GM19193 (cell line): ENCODE measurements around the gene LGALS3.

Source experiments
- POLR2A ChIP-seq: IDR thresholded peaks from 4 replicates; pipeline ENCODE4 v1.6.1; 2011; ENCODE audit not compliant: insufficient read depth, insufficient read length; ENCODE audit errors: extremely low read depth

Gene LGALS3

GRCh38 chr14:55138091-55138490, 9.0 kb downstream of the LGALS3 start:
- TF ChIP-seq POLR2A = no peak

DNA sequence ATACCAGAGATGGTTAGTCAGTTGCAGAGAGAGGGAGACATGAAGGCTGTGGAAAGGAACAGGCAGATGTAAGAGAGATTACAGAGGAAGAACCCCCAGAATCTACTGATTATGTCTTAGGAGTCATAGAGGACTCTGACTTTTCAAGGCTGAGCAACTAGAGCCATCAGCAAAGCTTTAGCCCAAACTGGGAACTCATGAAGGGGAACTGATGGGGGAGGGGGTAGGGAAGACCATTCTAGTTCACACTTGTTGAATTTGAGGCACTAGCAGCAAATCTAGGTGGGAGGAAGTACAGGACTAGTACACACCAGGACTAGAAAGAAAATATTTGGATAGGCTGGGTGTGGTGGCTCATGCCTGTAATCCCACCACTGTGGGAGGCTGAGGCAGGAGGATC, 10.1 kb downstream of the LGALS3 start:
- no peak for TF ChIP-seq POLR2A

DNA sequence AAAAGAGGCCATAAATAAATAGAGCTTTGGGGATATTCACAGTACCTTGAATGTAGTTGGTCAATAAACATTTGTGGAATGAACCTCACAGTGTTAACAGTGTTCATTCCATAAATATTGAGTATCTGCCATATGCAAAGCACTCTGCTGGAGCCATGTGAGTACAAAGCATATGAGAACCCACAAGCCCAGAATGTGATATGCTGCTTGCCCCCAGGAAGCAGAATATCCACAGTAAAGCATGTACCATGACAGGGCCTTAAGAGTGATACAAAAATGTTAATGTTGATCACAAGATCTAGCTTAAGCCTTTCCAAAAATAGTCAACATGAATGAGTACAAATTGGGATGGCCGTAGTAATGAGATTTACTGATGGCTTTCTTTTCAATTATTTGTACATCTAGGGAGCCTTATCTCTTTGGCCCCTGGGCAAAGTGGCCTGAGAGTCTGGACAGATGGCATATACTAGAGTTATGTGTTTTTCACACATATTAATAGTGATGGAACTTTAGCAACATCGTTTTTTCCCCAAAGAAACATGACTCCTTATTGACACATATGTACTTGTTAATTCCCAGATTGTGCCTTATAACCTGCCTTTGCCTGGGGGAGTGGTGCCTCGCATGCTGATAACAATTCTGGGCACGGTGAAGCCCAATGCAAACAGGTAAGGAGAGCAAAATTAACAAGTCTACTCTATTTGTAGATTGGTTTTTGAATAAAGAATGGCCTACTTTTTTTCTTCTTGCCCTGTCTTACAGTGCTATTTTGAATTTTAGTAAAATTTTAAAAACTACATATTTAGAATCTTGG, 10.9 kb downstream of the LGALS3 start:
- no peak for TF ChIP-seq POLR2A

- TF ChIP-seq POLR2A = no peak
Measured at GRCh38 chr14:55141825-55142224, 12.8 kb downstream of the LGALS3 start.

GRCh38 chr14:55142466-55142865, 13.4 kb downstream of the LGALS3 start:
- TF ChIP-seq POLR2A = no peak

DNA sequence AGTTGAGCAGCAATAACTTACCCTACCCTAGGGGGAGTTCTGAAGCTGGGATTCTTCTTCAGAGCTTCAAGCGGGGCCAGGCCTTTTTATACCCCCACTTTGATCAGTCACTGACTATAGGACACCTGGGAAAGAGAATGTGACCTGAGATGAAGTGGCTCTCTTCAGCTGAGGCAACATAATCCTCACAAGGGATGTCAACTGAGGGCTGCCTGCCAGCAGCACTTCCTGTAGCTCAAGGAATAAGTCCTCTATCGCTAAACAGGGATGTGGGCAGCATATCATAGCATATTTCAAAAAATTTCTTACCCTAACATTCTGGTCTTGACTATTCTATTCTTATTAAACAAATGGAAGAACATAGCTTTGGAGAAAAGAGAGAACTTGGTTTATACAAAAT, 17.4 kb downstream of the LGALS3 start:
- no peak for TF ChIP-seq POLR2A

- no peak for TF ChIP-seq POLR2A
Measured at GRCh38 chr14:55151601-55152000, 22.5 kb downstream of the LGALS3 start.

GRCh38 chr14:55152052-55152753, 23.2 kb downstream of the LGALS3 start:
- no peak for TF ChIP-seq POLR2A

- TF ChIP-seq POLR2A = no peak
Measured at GRCh38 chr14:55153951-55154350, 24.9 kb downstream of the LGALS3 start.

DNA sequence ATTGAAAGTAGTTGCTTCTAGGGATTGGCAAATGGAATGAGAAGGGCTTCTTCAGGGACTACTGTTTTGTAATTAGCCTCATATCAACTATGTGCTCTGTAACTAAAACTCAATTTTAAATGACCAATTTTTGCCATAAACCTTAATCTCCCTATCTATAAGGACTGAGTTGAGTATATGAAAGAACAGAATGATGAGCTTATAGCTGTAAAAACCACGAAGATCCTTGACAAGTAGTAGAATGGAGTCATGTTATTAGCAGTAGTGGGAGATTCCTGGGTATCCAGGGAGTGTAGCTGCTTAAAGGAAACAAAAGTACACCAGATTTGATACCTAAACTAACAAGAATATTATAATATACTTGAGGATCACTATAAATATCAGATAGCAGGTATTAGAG, 28.0 kb downstream of the LGALS3 start:
- no peak for TF ChIP-seq POLR2A

DNA sequence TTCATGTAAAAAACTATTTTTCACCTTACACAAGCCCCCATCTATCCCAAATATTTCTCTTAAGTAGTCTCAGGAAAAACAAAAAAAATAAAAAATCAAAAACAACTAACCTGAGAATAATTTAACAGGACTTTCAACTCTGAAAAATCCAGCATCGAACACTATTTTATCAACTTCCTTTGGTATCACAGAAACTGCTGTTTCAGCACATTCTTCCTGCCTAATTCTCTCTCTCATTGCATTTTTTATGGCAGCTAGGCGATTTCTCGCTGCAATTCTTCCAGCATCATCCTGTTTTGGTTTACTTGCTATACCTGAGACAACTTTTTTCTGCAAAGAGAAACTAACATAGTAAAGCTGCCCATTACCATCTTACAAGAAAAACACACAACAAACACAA, 29.4 kb downstream of the LGALS3 start:
- no peak for TF ChIP-seq POLR2A

DNA sequence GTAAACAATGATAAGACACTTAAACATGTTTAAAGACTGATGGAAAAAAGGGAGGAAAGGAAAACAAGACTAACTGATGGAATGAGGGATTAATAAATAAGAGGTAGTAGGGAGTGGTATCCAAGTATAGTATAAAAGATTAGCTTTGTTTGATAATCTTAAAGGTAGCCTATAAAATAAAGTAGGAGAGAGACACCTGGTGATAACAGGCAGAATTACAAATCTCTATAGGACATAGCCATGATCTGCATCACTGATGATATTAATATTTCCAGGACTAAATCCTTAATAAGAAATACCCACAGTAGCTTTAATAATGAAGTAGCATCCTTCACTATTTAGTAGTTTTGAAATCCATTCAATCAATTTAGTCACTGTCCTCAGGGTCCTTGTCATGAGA, 31.9 kb downstream of the LGALS3 start:
- no peak for TF ChIP-seq POLR2A

GRCh38 chr14:55170526-55170925, 41.5 kb downstream of the LGALS3 start:
- no peak for TF ChIP-seq POLR2A

- no peak for TF ChIP-seq POLR2A
Measured at GRCh38 chr14:55180006-55180405, 51.0 kb downstream of the LGALS3 start.

GRCh38 chr14:55180434-55180833, 51.4 kb downstream of the LGALS3 start:
- no peak for TF ChIP-seq POLR2A

DNA sequence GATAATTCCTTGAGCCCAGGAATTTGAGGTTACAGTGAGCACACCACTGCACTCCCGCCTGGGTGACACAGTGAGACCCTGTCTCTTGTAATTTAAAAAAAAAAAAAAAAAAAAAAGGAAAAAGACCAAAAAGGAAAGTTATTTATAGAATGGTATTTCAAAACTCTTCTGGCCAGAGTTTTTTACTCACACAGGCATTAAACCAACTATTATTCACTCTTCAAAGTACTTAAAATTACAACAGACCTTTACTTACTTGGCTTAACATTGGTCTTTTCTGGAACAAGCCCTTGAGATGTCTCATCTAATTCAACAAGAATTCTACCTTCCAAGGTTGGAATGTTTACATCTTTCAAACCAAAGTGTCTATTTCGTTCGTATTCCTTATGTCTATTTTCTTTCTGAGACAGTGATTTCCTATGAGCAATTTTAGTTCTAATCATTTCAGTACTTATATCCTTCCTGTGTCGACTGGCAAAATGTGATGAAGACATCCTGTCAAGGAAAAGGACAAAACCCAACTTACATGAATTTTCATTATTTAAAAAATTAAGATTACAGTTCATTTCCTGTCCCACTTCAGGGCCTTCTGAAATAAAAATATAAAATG, 59.7 kb downstream of the LGALS3 start:
- no peak for TF ChIP-seq POLR2A

DNA sequence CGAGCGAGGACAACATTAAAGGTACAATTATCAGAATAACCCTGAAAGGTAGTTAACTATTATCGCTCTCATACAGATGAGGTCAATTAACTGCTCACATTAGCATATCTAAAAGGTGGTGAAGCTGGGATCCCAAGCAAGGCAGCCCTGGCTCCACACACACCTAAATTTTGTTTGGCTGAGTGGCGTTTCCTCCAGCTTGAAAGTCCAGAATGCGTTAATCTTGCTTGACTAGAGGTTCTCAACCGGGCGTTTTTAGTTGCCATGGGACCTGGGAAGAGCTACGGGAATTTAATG, 61.8 kb downstream of the LGALS3 start:
- no peak for TF ChIP-seq POLR2A
